Measurements from ENCODE around the gene GALNT10.

Gene GALNT10

DNA sequence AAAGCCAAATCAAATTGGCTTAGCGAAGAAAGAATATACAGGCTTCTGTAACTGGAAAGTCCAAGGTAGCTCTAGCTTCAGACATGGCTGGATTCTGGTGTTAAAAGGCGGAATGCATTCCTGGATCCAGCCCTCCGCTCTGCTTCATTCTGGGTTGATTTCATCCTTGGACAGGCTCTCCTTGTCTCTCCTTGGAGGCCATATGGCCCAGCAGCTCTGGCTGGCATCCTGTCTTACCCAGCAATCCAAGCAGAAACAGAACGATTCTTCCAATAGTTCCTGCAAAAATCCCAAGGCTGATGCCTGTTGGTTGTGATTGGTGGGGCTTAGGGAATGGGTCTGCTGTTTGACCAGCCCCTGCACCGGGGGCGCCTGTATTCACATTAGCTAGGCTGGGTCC is 218.3 kb downstream of the GALNT10 start:
- no peak overlapping the region for H3K9ac ChIP-seq (ENCODE audit: low read depth, low read length)
- no peak overlapping the region for H3K27ac ChIP-seq (ENCODE audit: low read depth, low read length)
- peaks cover 6% of the 10 kb centered on the region; the same call in 1 of the 2 replicates for H3K4me1 ChIP-seq (ENCODE audit: control insufficient read depth, insufficient read depth, low read length)

GRCh38 chr5:154409230-154409840 is 218.8 kb downstream of the GALNT10 start:
- Histone ChIP-seq H3K27me3 (ENCODE audit: control insufficient read depth, insufficient read depth, low read length) (no peaks in the 10 kb centered on the region), H3K4me1 (ENCODE audit: control insufficient read depth, insufficient read depth, low read length) (peaks cover 6% of the 10 kb centered on the region; the same call in 1 of the 2 replicates), H3K4me3 (ENCODE audit: low read depth, low read length) (no peak overlapping the region), H3K9ac (ENCODE audit: low read depth, low read length) (no peak overlapping the region), H3K36me3 (ENCODE audit: control insufficient read depth, insufficient read depth, low read length) (no peaks in the 10 kb centered on the region), H3K9me3 (ENCODE audit: control insufficient read depth, insufficient read depth, low read length) (no peaks in the 10 kb centered on the region), H3K27ac (ENCODE audit: low read depth, low read length) (no peak overlapping the region)

More for the DNA sequence above, 218.3 kb downstream of the GALNT10 start:
- Histone ChIP-seq H3K27me3 (ENCODE audit: control insufficient read depth, insufficient read depth, low read length) (no peaks in the 10 kb centered on the region), H3K36me3 (ENCODE audit: control insufficient read depth, insufficient read depth, low read length) (no peaks in the 10 kb centered on the region), H3K4me3 (ENCODE audit: low read depth, low read length) (no peak overlapping the region), H3K9me3 (ENCODE audit: control insufficient read depth, insufficient read depth, low read length) (no peaks in the 10 kb centered on the region)

GRCh38 chr5:154410008-154410407 is 219.5 kb downstream of the GALNT10 start:
- Histone ChIP-seq H3K4me1 (ENCODE audit: control insufficient read depth, insufficient read depth, low read length) (no peaks in the 10 kb centered on the region), H3K9ac (ENCODE audit: low read depth, low read length) (no peak overlapping the region), H3K27me3 (ENCODE audit: control insufficient read depth, insufficient read depth, low read length) (no peaks in the 10 kb centered on the region), H3K36me3 (ENCODE audit: control insufficient read depth, insufficient read depth, low read length) (no peaks in the 10 kb centered on the region), H3K27ac (ENCODE audit: low read depth, low read length) (no peak overlapping the region), H3K9me3 (ENCODE audit: control insufficient read depth, insufficient read depth, low read length) (no peaks in the 10 kb centered on the region), H3K4me3 (ENCODE audit: low read depth, low read length) (no peak overlapping the region)

- no peaks in the 10 kb centered on the region for H3K4me1 ChIP-seq (ENCODE audit: control insufficient read depth, insufficient read depth, low read length)
- no peak overlapping the region for H3K4me3 ChIP-seq (ENCODE audit: low read depth, low read length)
- H3K9me3 ChIP-seq (ENCODE audit: control insufficient read depth, insufficient read depth, low read length) = no peaks in the 10 kb centered on the region
- no peaks in the 10 kb centered on the region for H3K27me3 ChIP-seq (ENCODE audit: control insufficient read depth, insufficient read depth, low read length)
- H3K9ac ChIP-seq (ENCODE audit: low read depth, low read length) = no peak overlapping the region
- no peaks in the 10 kb centered on the region for H3K36me3 ChIP-seq (ENCODE audit: control insufficient read depth, insufficient read depth, low read length)
- no peak overlapping the region for H3K27ac ChIP-seq (ENCODE audit: low read depth, low read length)
Measured at GRCh38 chr5:154410786-154411185, 220.3 kb downstream of the GALNT10 start.

GRCh38 chr5:154411338-154411737 is 220.8 kb downstream of the GALNT10 start:
- H3K36me3 ChIP-seq (ENCODE audit: control insufficient read depth, insufficient read depth, low read length) = no peaks in the 10 kb centered on the region

DNA sequence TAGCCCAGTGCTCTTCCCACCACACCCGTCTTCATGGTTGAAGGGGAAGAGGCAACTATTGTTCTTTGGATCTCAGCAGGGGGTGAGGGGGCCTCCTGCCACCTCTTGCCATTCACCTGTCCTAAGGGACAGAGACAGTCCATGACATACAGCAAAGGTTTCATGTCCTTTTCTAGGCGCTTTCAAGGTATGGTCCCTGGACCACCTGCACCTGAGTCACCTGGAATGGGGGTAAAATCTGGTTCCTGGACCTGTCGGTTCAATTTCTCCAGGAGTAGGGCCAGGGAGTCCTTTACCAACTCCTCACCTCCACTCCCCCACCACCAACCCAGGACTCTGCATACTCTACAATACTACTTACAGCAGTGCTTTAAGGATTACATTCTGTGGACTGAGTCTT is 221.8 kb downstream of the GALNT10 start:
- Histone ChIP-seq H3K9ac (ENCODE audit: low read depth, low read length) (no peak overlapping the region), H3K27ac (ENCODE audit: low read depth, low read length) (no peak overlapping the region), H3K4me3 (ENCODE audit: low read depth, low read length) (no peak overlapping the region), H3K9me3 (ENCODE audit: control insufficient read depth, insufficient read depth, low read length) (no peaks in the 10 kb centered on the region), H3K27me3 (ENCODE audit: control insufficient read depth, insufficient read depth, low read length) (no peaks in the 10 kb centered on the region), H3K4me1 (ENCODE audit: control insufficient read depth, insufficient read depth, low read length) (no peaks in the 10 kb centered on the region), H3K36me3 (ENCODE audit: control insufficient read depth, insufficient read depth, low read length) (no peaks in the 10 kb centered on the region)

More at GRCh38 chr5:154411338-154411737, 220.8 kb downstream of the GALNT10 start:
- Histone ChIP-seq H3K4me1 (ENCODE audit: control insufficient read depth, insufficient read depth, low read length) (no peaks in the 10 kb centered on the region), H3K9me3 (ENCODE audit: control insufficient read depth, insufficient read depth, low read length) (no peaks in the 10 kb centered on the region), H3K27me3 (ENCODE audit: control insufficient read depth, insufficient read depth, low read length) (no peaks in the 10 kb centered on the region), H3K27ac (ENCODE audit: low read depth, low read length) (no peak overlapping the region), H3K4me3 (ENCODE audit: low read depth, low read length) (no peak overlapping the region), H3K9ac (ENCODE audit: low read depth, low read length) (no peak overlapping the region)

DNA sequence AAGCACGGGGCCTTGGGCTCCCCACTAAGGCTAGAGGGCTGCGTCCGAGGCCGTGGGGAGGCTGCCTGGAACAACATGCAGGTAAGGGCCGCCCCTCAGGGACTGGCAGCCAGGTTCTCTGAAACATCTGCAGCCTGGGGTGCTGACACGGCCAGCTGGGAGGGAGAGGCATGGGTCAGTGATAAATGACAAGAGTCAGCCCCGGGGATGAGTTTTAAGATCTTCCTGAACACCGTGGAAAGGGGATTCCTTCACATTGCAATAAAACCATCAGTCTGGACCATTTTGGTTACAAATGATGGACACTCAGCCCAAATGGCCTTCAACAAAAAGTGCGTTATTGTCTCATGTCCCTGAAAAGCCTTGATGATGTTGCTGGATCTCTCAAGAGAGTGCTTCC is 222.4 kb downstream of the GALNT10 start:
- H3K9me3 ChIP-seq (ENCODE audit: control insufficient read depth, insufficient read depth, low read length) = no peaks in the 10 kb centered on the region
- H3K36me3 ChIP-seq (ENCODE audit: control insufficient read depth, insufficient read depth, low read length) = no peaks in the 10 kb centered on the region
- no peak overlapping the region for H3K4me3 ChIP-seq (ENCODE audit: low read depth, low read length)
- H3K9ac ChIP-seq (ENCODE audit: low read depth, low read length) = no peak overlapping the region
- no peaks in the 10 kb centered on the region for H3K27me3 ChIP-seq (ENCODE audit: control insufficient read depth, insufficient read depth, low read length)
- no peak overlapping the region for H3K27ac ChIP-seq (ENCODE audit: low read depth, low read length)
- 0 out of 2 replicates have a peak, but pooled peaks cover 1% of the 10 kb centered on the region for H3K4me1 ChIP-seq (ENCODE audit: control insufficient read depth, insufficient read depth, low read length)

DNA sequence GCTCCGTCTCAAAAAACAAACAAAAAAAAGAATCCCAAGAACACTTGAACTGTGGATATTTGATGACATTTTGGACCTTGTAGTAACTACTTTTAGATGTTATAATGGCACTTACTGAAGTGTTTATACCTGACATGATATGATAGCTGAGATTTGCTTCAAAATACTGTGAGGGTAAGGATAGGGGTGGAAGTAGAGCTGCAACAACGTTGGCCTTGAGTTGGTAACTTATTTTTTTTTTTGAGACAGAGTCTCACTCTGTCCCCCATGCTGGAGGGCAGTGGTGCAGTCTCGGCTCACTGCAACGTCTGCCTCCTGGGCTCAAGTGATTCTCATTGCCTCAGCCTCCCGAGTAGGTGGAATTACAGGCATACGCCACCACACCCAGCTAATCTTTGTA is 224.6 kb downstream of the GALNT10 start:
- no peaks in the 10 kb centered on the region for H3K27me3 ChIP-seq (ENCODE audit: control insufficient read depth, insufficient read depth, low read length)
- H3K36me3 ChIP-seq (ENCODE audit: control insufficient read depth, insufficient read depth, low read length) = 0 out of 2 replicates have a peak, but pooled peaks cover 2% of the 10 kb centered on the region
- H3K4me1 ChIP-seq (ENCODE audit: control insufficient read depth, insufficient read depth, low read length) = peaks cover 9% of the 10 kb centered on the region
- no peaks in the 10 kb centered on the region for H3K9me3 ChIP-seq (ENCODE audit: control insufficient read depth, insufficient read depth, low read length)
- no peak overlapping the region for H3K9ac ChIP-seq (ENCODE audit: low read depth, low read length)
- no peak overlapping the region for H3K27ac ChIP-seq (ENCODE audit: low read depth, low read length)
- H3K4me3 ChIP-seq (ENCODE audit: low read depth, low read length) = no peak overlapping the region

GRCh38 chr5:154418344-154418820 is 227.8 kb downstream of the GALNT10 start:
- Histone ChIP-seq H3K36me3 (ENCODE audit: control insufficient read depth, insufficient read depth, low read length) (0 out of 2 replicates have a peak, but pooled peaks cover 2% of the 10 kb centered on the region), H3K27me3 (ENCODE audit: control insufficient read depth, insufficient read depth, low read length) (no peaks in the 10 kb centered on the region), H3K4me3 (ENCODE audit: low read depth, low read length) (no peak overlapping the region), H3K27ac (ENCODE audit: low read depth, low read length) (no peak overlapping the region), H3K9me3 (ENCODE audit: control insufficient read depth, insufficient read depth, low read length) (no peaks in the 10 kb centered on the region), H3K4me1 (ENCODE audit: control insufficient read depth, insufficient read depth, low read length) (peaks cover 9% of the 10 kb centered on the region), H3K9ac (ENCODE audit: low read depth, low read length) (no peak overlapping the region)

DNA sequence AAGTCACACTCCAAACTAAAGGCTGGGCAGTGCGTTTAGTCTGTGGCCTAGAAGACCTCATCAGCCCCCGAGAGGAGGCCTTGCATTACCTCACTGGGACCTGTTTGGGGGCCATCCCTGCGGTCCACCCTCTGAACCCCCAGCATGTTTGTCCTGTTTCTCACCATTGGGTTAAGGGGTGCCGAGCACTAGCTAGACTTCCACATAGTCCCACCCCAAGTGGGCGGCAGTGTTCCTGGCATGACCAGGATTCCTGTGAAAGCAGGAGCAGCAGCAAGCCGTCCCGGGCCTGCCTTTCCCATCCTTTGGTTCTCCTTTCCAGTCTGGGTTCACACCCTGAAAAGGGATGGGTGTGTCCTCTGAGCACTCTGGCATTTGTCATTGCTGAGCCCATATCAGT is 228.7 kb downstream of the GALNT10 start:
- Histone ChIP-seq H3K9me3 (ENCODE audit: control insufficient read depth, insufficient read depth, low read length) (no peaks in the 10 kb centered on the region), H3K36me3 (ENCODE audit: control insufficient read depth, insufficient read depth, low read length) (0 out of 2 replicates have a peak, but pooled peaks cover 2% of the 10 kb centered on the region), H3K27ac (ENCODE audit: low read depth, low read length) (no peak overlapping the region), H3K9ac (ENCODE audit: low read depth, low read length) (no peak overlapping the region), H3K4me1 (ENCODE audit: control insufficient read depth, insufficient read depth, low read length) (peaks cover 9% of the 10 kb centered on the region), H3K4me3 (ENCODE audit: low read depth, low read length) (no peak overlapping the region), H3K27me3 (ENCODE audit: control insufficient read depth, insufficient read depth, low read length) (no peaks in the 10 kb centered on the region)

DNA sequence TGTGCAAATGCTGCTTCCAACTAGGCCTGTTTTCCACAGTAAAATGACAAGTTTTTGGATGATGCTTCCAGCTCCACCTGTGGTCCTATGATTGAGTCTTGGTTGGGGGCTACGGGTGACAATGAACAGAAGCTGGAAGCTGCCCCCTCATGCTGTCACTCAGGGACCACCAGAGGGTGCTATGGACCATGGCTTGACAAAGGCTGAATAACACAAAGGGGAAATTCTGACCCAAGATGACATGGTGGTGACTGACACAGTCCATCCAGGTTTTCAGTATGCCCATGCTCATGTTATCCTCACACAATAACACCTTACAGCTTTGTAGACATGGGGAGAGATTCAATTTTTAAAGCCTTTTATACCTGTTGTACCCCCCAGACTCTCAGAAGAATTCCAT is 231.3 kb downstream of the GALNT10 start:
- Histone ChIP-seq H3K27me3 (ENCODE audit: control insufficient read depth, insufficient read depth, low read length) (no peaks in the 10 kb centered on the region), H3K4me1 (ENCODE audit: control insufficient read depth, insufficient read depth, low read length) (peaks cover 9% of the 10 kb centered on the region), H3K27ac (ENCODE audit: low read depth, low read length) (no peak overlapping the region), H3K36me3 (ENCODE audit: control insufficient read depth, insufficient read depth, low read length) (0 out of 2 replicates have a peak, but pooled peaks cover 2% of the 10 kb centered on the region), H3K4me3 (ENCODE audit: low read depth, low read length) (no peak overlapping the region), H3K9me3 (ENCODE audit: control insufficient read depth, insufficient read depth, low read length) (no peaks in the 10 kb centered on the region), H3K9ac (ENCODE audit: low read depth, low read length) (no peak overlapping the region)
